Activated CD8-positive, alpha-beta memory T cell treated with anti-CD3 and anti-CD28 coated beads, Interleukin-2, amount 50 U/mL, for 48 hours (primary cell): ENCODE measurements around the gene CEP350.
"Not testable (repeated sequence)": the region's sequence is repeated elsewhere in the genome, so short reads cannot be mapped to it uniquely, and the experiment has no call there.

Source experiments
- DNase-seq: peaks from one replicate; pipeline ENCODE4 v3.0.0-alpha.2; 2020

The CEP350 gene

GRCh38 chr1:179996099-179996498 lies 41.5 kb downstream of the CEP350 start:
- no peak for DNase-seq

DNA sequence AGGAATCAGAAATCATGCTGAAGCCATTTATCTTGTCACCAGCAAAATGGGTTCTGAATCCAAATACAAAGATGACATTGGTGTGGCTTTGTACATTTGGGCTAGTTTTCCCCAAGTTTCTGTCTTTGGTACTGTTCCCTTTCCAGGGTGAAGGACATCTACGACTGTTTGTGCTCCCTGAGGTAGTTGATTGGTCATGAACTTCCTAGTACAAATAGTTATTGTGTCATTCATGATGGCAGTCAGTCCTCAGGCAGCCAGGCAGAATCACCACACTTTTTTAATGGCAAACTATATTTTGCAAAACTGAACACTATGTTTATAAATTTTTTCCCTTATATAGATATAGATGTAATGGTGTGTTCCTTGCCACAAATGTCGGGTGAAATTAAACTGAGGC lies 46.0 kb downstream of the CEP350 start:
- no peak for DNase-seq

- no peak for DNase-seq
Measured at GRCh38 chr1:180002437-180002836, 47.8 kb downstream of the CEP350 start.

DNA sequence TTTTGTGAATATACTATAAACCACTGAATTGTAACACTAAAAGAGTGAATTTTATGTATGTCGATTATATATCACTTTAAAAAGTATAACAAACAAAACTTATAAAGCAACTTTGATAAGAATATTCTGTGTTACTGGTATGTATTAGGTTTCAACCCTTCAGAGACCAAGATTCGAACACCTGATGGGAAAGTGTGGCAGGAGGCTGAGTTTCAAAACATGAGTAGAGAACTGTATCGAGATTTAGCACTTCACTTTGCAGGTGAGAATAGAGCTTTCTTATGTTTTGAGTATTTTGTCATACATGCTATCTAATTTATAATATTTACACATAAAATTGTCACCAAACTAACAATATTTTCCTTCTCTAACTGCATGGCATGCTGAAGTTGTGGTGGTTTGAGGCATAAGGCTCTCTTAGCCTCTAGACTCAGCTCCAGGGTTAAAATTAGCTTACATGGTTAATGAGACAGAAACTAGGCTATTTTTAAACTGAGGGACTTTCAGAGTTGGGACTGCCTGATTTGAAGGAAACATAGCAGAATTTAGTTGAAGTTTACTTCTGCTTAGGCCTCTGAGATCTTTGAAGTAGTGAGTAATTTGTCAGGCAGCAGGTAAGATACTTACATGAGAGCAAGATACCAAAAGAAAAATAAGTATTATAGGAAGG lies 48.6 kb downstream of the CEP350 start:
- DNase-seq, result no peak

- DNase-seq, result not testable (repeated sequence)
Measured at GRCh38 chr1:180006762-180007161, 52.2 kb downstream of the CEP350 start.

- DNase-seq, result no peak
Measured at GRCh38 chr1:180020017-180020416, 65.4 kb downstream of the CEP350 start.

GRCh38 chr1:180026556-180026955 lies 71.9 kb downstream of the CEP350 start:
- no peak for DNase-seq

- no peak for DNase-seq
Measured at GRCh38 chr1:180027949-180028445, 73.4 kb downstream of the CEP350 start.

DNA sequence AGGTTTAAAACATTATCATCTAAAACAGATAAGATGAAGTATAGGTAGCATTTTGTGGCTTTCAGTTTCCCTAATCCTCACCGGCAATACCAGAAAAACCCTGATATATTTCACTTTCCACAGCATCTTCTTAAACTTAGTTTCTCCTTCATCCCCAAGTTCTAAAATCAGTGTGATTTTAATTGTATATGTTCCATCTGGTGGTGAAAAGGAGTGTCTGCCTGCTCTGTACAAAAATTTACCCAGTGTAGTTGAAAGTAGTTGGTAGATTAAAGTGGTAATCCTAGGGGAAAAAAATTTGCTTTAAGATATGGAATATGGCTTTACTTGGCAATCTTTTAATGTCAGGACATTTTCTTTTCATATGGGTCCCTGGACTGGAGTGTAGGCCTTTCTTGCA lies 74.3 kb downstream of the CEP350 start:
- DNase-seq, result no peak

- no peak for DNase-seq
Measured at GRCh38 chr1:180029524-180030135, 75.0 kb downstream of the CEP350 start.

DNA sequence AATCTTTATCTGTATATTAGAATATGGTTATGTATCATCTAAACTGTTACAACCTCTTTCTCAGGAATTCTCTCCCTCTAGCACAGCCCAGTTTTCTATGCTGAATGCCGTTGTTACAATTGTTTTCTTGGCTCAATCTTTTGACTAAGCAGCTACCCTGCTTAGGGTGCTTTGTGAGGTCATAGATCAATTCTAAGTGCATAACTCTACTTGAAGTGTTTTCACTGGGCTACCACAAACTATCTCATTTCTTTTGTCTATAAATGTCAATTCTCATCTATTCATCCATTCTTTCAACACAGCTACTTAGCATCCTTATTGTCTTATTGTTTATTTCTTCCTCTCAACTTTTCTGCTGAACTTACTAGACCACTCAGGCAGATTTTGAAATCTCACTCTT lies 77.1 kb downstream of the CEP350 start:
- DNase-seq, result no peak

- no peak for DNase-seq
Measured at GRCh38 chr1:180033390-180033789, 78.8 kb downstream of the CEP350 start.

DNA sequence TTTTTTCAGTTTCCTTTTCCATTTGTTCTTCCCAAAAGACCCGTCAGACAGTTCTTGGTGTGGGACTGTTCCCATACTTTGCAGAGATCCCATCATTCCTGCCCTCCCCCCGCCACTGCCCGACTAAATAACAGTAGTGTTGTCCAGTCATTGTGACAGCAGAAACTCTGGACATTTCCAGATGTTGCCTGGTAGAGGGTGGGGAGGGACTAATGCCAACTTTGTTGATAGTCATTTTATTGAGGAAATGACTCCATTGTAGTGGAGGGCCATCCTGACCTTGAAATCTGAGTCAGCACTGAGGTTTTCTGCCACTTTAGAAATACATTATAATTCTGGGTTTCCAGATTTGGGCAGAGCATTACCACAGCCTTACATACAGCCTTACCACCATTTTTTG lies 85.4 kb downstream of the CEP350 start:
- DNase-seq, result no peak

- no peak for DNase-seq
Measured at GRCh38 chr1:180041582-180041981, 87.0 kb downstream of the CEP350 start.

GRCh38 chr1:180042988-180043622 lies 88.5 kb downstream of the CEP350 start:
- DNase-seq, result no peak

GRCh38 chr1:180043785-180044184 lies 89.2 kb downstream of the CEP350 start:
- no peak for DNase-seq

DNA sequence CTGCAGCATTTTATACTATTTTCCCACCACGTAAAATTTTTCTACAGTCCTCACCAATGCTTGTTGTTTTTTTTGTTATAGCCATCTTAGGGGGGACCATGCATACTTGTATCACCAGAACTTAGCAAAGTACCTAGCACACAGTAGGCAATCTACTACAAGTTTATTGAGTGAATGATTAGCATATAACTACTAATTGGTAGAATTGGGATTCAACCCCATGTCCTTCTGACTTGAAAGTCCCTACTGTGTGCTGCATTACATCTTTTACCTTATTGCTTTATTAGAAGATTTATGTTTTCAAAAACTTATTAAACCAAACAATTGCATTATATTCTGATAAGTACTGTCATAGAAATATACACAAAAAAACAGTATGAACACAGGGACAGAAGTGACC lies 92.1 kb downstream of the CEP350 start:
- no peak for DNase-seq

GRCh38 chr1:180053594-180054567 lies 99.3 kb downstream of the CEP350 start:
- no peak for DNase-seq

DNA sequence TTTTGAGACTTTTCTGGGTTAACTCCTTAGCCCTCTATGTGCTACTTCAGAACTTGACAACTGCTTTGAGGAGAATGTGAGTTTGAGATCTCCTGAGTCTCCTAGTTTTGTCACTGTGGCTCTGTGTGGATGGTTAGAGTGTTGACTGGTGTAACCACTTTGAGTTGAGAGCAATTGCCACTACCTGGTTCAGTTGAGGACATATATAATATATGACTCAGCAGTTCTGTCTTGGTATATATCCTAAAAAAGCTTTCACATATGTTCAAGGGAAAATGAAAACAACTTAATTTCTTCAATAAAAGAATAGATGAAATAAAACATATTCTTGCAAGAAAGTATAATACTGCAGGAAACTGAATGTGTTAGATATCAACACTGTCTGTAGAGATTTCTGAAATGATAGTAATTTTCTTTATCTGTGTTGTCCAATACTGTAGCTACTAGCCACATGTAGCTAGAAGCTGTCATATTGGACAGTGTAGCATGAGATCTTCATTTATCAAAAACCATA lies 103.3 kb downstream of the CEP350 start:
- no peak for DNase-seq

DNA sequence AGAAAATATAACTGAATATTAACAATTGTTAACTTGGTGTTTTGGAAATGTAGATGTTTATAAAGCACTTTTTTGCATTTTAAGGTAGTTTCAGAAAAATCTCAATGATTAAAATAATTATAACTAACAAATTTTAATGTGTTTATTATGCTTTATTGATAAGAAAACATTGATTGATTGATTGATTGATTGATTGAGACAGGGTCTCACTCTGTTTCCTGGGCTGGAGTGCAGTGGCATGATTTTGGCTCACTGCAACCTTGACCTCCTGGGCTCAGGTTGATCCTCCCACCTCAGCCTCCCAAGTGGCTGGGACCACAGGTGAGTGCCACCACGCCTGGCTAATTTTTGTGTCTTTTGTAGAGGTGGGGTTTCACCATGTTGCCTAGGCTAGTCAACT lies 106.4 kb downstream of the CEP350 start:
- no peak for DNase-seq

DNA sequence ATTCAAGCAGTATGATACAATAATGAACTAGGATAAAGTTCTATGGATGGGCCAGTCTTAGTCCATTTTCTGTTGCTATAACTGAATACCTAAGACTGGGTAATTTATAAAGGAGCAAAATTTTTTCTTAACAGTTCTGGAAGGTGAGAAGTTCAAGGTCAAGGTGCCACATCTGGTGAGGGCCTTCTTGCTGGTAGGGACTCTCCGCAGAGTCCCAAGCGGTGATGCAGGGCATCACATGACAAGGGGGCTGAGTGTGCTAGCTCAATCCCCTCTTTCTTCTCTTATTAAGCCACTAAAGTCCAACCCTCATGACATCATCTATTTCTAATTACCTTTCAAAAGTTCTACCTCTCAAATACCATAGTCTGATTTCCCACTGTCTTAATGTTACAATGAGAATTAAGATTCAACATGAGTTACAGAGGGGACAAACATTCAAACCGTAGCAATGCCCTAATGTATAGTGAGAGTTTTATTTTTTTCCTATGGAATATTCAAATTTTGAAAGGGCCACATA lies 107.9 kb downstream of the CEP350 start:
- DNase-seq, result no peak

DNA sequence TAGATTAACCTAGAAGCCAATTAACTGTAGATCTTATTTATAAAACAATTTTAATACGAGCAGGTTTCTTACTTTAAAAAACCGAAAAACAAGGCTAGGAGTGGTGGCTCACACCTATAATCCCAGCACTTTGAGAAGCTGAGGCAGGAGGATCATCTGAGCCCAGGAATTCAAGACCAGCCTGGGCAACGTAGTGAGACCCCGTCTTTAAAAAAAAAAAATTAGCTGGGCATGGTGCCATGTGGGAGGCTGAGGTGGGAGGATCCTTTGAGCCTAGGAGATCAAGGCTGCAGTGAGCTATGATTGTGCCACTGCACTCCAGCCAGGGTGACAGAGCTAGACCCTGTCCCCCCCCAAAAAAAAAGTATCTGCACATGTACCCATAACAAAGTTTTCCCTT lies 110.8 kb downstream of the CEP350 start:
- no peak for DNase-seq

DNA sequence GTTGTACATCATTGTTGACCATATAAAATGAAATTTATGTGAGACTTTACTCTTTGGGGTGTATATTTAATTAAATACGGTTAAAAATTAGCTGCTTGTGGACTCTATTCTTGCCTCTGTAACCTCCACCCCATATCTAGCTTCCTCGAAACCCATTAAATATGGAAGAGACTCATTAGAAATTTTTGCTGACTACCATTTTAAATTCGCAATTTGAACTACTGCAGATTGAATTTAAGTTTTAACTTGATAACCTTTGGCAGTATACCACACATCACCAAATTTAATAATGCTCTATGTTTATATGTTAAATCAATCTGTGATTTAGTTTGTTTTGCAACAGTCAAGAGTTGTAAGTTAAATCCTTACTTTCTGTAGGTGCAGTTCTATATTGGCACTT lies 111.5 kb downstream of the CEP350 start:
- DNase-seq, result no peak
